ELR (cell line): Measurements from ENCODE around the gene TGM5.
"Not testable (repeated sequence)": the region's sequence is repeated elsewhere in the genome, so short reads cannot be mapped to it uniquely, and the experiment has no call there.

ENCODE experiments used
- DNase-seq: peaks from one replicate; pipeline ENCODE4 v3.0.0-alpha.2; 2015; ENCODE audit warnings: low read depth

Gene TGM5

GRCh38 chr15:43266834-43267233 is at the start of gene TGM5:
TGM5 (minus strand) TSS chr15:43266928; CDS start chr15:43266849, 79 bp downstream.
- DNase-seq: no peak

- DNase-seq: peak; percentile 28
Observed at GRCh38 chr15:43314171-43314570, 47.4 kb upstream of the TGM5 start.

- no peak for DNase-seq
Observed at GRCh38 chr15:43312378-43312777, 45.6 kb upstream of the TGM5 start.

DNA sequence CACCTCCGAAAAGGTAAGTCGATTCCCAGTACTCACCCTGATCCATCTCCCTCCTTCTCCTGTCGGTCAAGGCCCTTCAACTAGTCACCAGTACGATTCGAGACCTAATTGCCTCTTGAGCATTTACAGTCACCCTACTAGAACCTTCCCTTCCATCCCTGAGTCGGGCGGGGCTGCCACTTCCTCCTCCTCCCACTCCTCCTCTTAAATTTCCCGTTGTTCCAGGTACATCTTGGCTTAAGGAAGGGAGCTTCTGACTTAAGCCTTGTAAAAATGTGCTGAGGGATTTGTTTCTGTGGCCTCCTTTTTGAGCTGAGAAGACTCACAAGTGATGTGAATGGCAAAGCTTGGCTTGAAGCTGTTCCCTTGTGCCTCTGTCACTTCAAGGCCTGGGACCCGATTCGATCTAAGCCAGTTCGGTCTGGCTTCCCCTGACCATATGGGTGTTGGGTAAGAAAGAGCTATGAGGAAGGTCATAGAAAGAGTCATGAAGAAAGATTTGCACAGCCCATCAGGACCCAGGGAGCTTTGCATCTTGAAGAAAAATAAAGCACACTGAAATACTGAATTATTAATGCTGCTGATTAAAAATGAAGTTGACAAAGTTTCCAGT is 35.6 kb upstream of the TGM5 start, which contains the start of gene TGM7:
Gene TGM7, minus strand, starts transcription at position 51 of the 613 bp plus-strand sequence.
- DNase-seq: no peak

DNA sequence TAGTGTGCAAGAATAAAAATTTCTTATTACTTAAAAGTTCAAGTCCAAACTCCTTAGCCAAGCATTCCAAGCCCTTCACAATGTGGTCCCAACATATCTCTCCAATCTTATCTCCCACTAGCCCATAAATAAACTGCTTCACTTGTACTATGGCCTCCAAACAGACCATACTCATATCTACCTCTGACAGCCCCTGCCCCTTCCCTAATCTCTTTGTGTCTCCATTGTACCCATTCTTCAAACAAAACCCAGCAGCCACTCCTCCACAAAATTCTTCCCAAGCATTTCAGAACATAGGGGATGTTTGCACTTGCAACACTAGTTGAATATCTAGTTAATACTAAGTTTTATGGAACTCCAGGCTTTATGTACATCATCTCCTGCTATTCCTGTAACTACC is 33.2 kb upstream of the TGM5 start:
- no peak for DNase-seq

- no peak for DNase-seq
Observed at GRCh38 chr15:43299411-43299810, 32.7 kb upstream of the TGM5 start.

GRCh38 chr15:43294091-43294706 is 27.5 kb upstream of the TGM5 start:
- no peak for DNase-seq

GRCh38 chr15:43293432-43293831 is 26.7 kb upstream of the TGM5 start:
- DNase-seq: no peak

DNA sequence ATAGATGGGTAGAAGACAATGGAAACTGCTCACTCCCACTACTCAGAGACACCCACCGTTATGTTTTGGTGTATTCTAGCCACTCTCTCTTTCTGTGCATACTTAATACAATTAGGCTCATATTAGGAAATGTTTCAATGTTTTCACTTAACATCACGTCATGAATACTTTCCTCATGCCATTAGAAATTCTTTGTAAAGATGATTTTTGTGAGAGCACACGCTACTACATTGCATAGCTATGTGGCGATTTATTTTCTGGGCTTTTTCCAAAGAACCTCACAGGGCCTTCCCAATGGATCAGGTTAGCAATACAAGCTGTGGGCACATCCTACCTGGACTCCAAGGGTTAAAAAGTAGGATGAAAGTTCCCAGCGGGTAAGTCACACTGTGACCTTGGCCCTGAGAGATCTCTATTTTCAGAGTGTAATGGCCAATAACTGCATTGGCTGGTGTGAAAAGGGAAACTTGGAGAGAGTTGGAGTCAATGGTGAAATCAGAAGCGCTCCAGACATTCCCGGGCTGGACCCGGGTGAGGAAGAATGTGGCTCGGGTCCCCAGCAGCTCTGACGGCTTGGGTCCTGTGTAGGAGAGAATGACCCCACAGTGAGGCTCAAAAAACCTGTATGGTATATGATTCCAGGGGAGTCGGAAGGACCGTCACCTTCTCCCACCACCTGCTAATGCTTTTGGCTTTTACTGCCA is 25.8 kb upstream of the TGM5 start:
- no peak for DNase-seq

GRCh38 chr15:43289656-43290055 is 22.9 kb upstream of the TGM5 start:
- not testable (repeated sequence) for DNase-seq

DNA sequence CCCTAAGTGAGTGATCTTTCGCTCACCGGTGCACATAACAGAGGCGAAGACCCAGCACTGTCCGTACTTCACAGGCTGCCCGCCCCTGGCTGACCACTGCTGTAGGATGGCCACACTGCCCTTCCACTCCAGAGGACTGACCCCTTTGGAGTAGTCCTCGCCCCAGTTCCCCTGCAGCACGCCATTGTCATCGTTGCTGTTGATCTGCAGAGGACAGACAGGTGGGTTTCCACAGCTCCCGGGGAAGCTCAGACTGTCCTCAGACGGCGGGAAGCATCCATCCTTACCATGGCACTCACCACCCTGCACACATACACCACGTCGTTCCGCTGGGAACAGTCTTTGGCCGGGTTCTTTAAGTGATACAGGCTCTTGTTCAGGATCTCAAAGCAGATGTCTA is 20.5 kb upstream of the TGM5 start:
- no peak for DNase-seq

GRCh38 chr15:43286074-43286473 is 19.3 kb upstream of the TGM5 start:
- DNase-seq: no peak

DNA sequence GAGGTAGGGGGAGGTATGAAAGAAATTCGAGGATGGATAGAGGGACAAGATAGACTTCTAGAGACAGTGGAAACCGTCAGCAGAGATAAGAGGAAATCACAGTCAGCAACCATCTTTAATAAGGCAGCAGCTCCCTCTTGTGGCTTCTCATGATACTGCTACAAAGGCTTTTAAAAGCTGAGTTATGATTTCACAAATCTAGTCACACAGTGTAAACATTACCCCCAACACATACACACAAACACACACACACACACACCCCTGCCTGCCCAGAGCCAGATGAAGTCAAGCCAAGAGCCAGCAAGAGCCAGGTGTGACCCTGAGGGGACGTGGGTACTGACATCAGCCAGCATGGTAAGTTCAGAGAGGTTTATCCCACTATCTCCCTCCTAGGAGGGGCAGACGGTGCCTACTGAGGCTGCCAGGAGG is 18.9 kb upstream of the TGM5 start:
- DNase-seq: peak; percentile 76

DNA sequence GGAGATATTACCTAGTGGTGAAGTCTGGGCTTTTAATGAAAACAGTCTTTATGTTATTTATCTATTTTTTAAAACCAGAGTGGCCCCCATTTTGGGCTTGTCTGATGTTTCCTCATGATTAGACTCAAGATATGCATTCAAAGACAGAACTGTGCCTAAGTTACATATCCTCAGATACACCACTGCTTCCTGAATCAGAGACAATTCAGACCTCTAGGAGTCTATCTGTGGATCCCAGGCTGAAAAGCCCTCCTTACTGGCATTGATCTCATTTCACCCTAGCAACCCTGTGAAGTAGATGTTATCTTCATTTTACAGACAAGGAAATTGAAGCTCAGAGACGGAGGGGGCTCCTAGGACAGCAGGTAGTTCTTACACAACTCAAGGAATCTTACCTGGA is 16.8 kb upstream of the TGM5 start:
- DNase-seq: no peak

GRCh38 chr15:43281926-43282602 is 15.3 kb upstream of the TGM5 start:
- no peak for DNase-seq

DNA sequence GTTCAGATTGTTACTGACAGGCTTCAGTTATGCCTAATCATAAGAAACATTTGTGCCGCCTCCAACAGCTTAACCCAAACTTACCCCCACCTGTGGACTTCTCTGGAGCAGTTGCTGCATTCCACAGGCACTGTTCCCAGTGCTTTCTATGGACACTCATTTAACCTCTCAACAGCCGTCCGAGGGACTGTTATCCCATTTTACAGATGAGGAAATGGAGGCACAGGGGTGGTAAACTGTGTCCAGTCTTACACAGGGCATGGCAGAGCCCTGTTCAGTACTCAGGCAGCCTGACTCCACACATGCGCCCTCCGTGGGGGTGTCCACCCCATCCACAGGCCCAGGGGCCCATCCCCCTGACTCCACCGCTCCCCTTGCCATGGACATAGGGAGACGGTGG is 14.3 kb upstream of the TGM5 start:
- DNase-seq: no peak

- DNase-seq: no peak
Observed at GRCh38 chr15:43279496-43279895, 12.8 kb upstream of the TGM5 start.

DNA sequence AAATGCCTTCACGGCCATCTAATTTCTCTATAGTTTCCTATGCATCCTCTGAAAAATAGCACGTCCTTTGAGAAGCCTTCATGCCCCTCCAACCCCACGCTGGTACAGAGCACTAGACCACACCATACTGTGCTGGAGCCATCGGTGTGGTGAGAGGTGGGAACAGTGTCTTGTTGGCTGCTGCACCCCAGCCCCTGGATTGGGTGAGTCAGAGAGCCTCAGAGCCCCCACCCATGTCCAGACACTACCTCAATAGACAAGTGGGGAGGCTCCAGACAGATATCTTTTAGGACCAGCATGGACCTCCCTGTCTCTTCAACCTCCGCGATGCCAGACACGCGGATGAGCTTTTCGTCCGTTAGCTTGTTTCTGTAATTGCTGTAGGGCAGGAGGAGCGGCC is 12.1 kb upstream of the TGM5 start:
- no peak for DNase-seq

DNA sequence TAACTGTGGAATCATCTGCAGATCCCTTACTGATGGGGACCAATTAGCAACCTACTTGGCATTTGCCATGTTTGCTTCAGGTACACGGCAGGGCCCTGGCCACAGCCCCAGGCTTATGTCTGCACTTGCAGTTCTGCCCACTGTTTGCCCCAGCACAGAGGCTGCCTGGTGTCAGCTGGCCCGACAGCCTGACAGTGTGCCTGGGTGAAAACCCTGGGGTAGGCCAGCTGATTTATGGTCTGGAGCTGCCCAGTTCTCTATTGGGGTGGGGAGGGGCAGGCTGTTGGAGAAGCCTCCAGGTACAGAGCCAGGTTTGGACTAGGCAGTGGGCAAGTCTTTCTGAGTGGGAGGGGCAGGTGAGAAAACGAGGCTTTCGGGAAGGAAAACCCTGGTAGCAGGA is 11.2 kb upstream of the TGM5 start:
- no peak for DNase-seq

DNA sequence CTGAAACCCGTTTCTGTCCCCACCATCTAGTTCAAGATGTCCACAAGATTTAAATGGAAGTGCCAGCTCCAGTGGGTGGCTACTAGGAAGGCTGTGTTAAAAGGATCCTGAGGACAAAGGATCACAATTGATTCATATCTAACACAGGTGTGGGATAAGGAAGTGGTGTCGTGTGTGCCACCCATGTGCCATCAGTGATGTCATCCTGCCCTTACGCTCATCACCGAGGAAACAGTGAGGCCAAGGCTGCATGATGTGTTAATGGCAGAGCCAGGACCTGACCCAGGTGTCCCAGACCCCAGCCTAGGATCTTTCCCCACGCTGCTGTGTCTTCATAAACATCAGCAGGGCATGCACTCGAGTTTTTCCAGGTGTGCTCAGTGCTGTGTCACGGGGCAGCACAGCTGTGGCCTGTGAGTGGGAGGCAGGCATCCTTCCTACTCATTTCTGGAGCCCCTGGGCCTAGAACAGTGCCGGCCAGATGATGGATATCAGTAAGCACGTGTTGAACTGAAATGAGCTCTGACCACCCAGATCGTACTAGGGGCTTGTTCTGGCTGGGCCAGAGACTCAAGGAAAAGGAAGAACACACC is 10.6 kb upstream of the TGM5 start:
- DNase-seq: no peak

DNA sequence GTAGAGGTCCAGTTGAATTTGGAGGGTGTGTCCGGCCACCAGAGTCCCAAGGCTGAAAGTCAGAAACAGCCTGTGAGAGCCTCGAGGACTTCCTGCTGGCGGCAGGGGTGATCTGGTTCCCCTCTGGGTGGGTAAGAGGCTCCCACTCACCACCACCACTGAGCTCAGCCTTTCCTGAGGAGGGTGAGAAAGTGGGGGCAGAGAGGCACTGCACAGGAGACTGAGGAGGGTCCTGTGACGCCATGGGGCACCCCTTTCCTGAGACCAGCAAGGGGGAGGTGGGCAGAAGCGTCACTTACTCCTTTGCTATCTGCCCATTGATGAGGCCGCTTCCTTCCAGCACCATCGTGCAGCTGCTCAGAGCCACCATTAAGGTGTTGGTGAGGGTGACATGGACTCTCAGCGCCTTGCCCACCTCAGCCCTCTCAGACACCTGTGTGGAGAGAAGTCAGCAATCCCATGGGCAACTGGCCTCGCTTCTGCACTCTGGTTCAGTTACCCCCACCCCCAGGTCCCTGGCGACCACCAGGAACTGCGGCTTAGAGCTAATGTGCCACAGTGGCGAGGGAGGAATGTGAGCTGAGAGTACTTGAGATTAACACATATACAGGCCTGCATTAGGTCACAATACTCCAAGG is 10.0 kb upstream of the TGM5 start:
- DNase-seq: no peak
